OCI-LY3 (cell line): Measurements from ENCODE around the gene ATP1A1.

Experiments
- H2AFZ ChIP-seq: fragments of 200-600, 300-600 bp; shearing (Covaris generic); 2 replicates; pipeline ENCODE4 v1.6.0; 2014; ENCODE audit warnings: antibody characterized with exemption, low read depth, low read length
- H3K27ac ChIP-seq: fragments of 200-600, 300-600 bp; sonication (generic); 2 replicates; pipeline ENCODE4 v1.5.1; 2014; ENCODE audit warnings: mild to moderate bottlenecking, low read length, moderate library complexity, mixed read lengths
- H3K27me3 ChIP-seq: fragments of 200-600, 300-600 bp; sonication (generic); 2 replicates; pipeline ENCODE4 v1.6.1; 2014; ENCODE audit warnings: low read depth, low read length, mixed read lengths
- H3K36me3 ChIP-seq: fragments of 200-600, 300-600 bp; sonication (generic); replicated peaks from 2 replicates; pipeline ENCODE3; 2014; ENCODE audit warnings: low read depth, low read length, mixed read lengths
- H3K4me1 ChIP-seq: fragments of 300-600, 200-600 bp; sonication (generic); 2 replicates; pipeline ENCODE4 v1.6.1; 2014; ENCODE audit warnings: low read length, mixed read lengths
- H3K4me2 ChIP-seq: fragments of 200-600, 300-600 bp; sonication (generic); 2 replicates; pipeline ENCODE4 v1.6.1; 2014; ENCODE audit warnings: low read length, mixed read lengths
- H3K4me3 ChIP-seq: fragments of 300-600, 200-600 bp; sonication (generic); 2 replicates; pipeline ENCODE4 v1.5.1; 2014; ENCODE audit warnings: antibody characterized with exemption, mild to moderate bottlenecking, low read length, moderate library complexity
- H3K79me2 ChIP-seq: fragments of 300-600, 200-600 bp; shearing (Covaris generic); 2 replicates; pipeline ENCODE4 v1.6.1; 2014; ENCODE audit warnings: mild to moderate bottlenecking, low read length, mixed read lengths
- H3K9ac ChIP-seq: fragments of 300-600, 200-600 bp; shearing (Covaris generic); 2 replicates; pipeline ENCODE4 v1.6.0; 2014; ENCODE audit warnings: mild to moderate bottlenecking, low read length, moderate library complexity
- H3K9me3 ChIP-seq: fragments of 200-600, 300-600 bp; shearing (Covaris generic); 2 replicates; pipeline ENCODE4 v1.6.1; 2014; ENCODE audit warnings: low read length, mixed read lengths; ENCODE audit not compliant: insufficient read depth
- H4K20me1 ChIP-seq: fragments of 200-600, 300-600 bp; sonication (generic); 2 replicates; pipeline ENCODE4 v1.6.1; 2016; ENCODE audit warnings: low read length, mixed read lengths; ENCODE audit not compliant: insufficient read depth
- CTCF ChIP-seq: fragments of 200-600, 300-600 bp; sonication (generic); IDR thresholded peaks from 2 replicates; pipeline ENCODE4 v1.5.1; 2014; ENCODE audit warnings: antibody characterized with exemption, low read length, low read depth
- EZH2phosphoT487 ChIP-seq: fragments of 200-600 bp; shearing (Covaris generic); IDR thresholded peaks from 2 replicates; pipeline ENCODE4 v1.6.1; 2018; ENCODE audit warnings: antibody characterized with exemption, mixed run types, low read depth

ATP1A1 gene

GRCh38 chr1:116392717-116393404, 19.8 kb downstream of the ATP1A1 start:
- H3K27me3 ChIP-seq: no peaks in the 10 kb centered on the region
- TF ChIP-seq CTCF (no peak), EZH2phosphoT487 (no peak)
- H3K4me1 ChIP-seq: peaks cover 59% of the 10 kb centered on the region
- no peak overlapping the region for H2AFZ ChIP-seq
- H3K79me2 ChIP-seq: 0 out of 2 replicates have a peak, but pooled peaks cover 6% of the 10 kb centered on the region
- H3K27ac ChIP-seq: no peak overlapping the region
- H3K9ac ChIP-seq: no peak overlapping the region
- peaks cover 66% of the 10 kb centered on the region for H4K20me1 ChIP-seq
- H3K4me3 ChIP-seq: no peak overlapping the region
- no peak overlapping the region for H3K4me2 ChIP-seq
- H3K36me3 ChIP-seq: peaks cover 86% of the 10 kb centered on the region
- no peaks in the 10 kb centered on the region for H3K9me3 ChIP-seq

DNA sequence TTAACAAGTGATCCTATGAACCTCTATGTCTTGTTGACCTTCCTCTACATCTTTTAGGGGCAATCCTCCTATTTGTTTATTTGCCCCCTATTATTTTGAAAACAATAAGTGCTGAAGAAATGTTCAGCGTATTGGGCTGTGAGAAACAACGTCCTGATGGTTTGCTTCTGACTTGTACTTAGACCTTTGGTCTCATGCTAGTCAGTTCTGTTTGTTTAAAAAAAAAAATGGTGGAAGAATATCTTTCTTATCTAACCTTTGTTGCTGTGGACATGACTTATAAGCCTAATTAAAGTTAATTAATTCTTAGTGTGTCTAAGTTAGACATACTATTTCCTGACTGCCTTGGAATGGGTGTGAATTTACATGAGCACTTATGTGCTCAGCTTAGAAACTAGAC, 20.7 kb downstream of the ATP1A1 start:
- H3K4me3 ChIP-seq: no peak overlapping the region
- no peak for TF ChIP-seq CTCF
- TF ChIP-seq EZH2phosphoT487: no peak
- peaks cover 87% of the 10 kb centered on the region for H3K36me3 ChIP-seq
- no peaks in the 10 kb centered on the region for H3K9me3 ChIP-seq
- peaks cover 63% of the 10 kb centered on the region for H4K20me1 ChIP-seq
- H3K9ac ChIP-seq: no peak overlapping the region
- H3K79me2 ChIP-seq: 0 out of 2 replicates have a peak, but pooled peaks cover 6% of the 10 kb centered on the region
- H3K27me3 ChIP-seq: no peaks in the 10 kb centered on the region
- H2AFZ ChIP-seq: no peak overlapping the region
- peak overlapping the region; percentile 58 for H3K4me2 ChIP-seq
- H3K27ac ChIP-seq: peak overlapping the region; percentile 38
- H3K4me1 ChIP-seq: peaks cover 50% of the 10 kb centered on the region

- peak overlapping the region; percentile 58 for H3K4me2 ChIP-seq
- H3K79me2 ChIP-seq: 0 out of 2 replicates have a peak, but pooled peaks cover 6% of the 10 kb centered on the region
- peaks cover 45% of the 10 kb centered on the region for H3K4me1 ChIP-seq
- H3K36me3 ChIP-seq: peaks cover 87% of the 10 kb centered on the region
- H3K27me3 ChIP-seq: no peaks in the 10 kb centered on the region
- no peak overlapping the region for H3K9ac ChIP-seq
- no peak overlapping the region for H2AFZ ChIP-seq
- H3K27ac ChIP-seq: peak overlapping the region; percentile 38
- H3K9me3 ChIP-seq: no peaks in the 10 kb centered on the region
- H3K4me3 ChIP-seq: no peak overlapping the region
- peaks cover 58% of the 10 kb centered on the region for H4K20me1 ChIP-seq
- TF ChIP-seq CTCF (no peak), EZH2phosphoT487 (no peak)
Observed at GRCh38 chr1:116394270-116394669, 21.2 kb downstream of the ATP1A1 start.

- Histone ChIP-seq H3K27me3 (no peaks in the 10 kb centered on the region), H3K4me1 (peaks cover 28% of the 10 kb centered on the region), H3K36me3 (peaks cover 87% of the 10 kb centered on the region), H3K9me3 (no peaks in the 10 kb centered on the region), H3K27ac (no peak overlapping the region), H3K79me2 (no peaks in the 10 kb centered on the region), H3K4me2 (no peak overlapping the region), H4K20me1 (peaks cover 33% of the 10 kb centered on the region), H3K4me3 (no peak overlapping the region), H2AFZ (no peak overlapping the region), H3K9ac (no peak overlapping the region)
- TF ChIP-seq CTCF (no peak), EZH2phosphoT487 (no peak)
Observed at GRCh38 chr1:116396769-116397168, 23.7 kb downstream of the ATP1A1 start.
